Measurements from ENCODE around the gene RERG.

Gene RERG

GRCh38 chr12:15206338-15206737, 14.9 kb downstream of the RERG start (continued):
- TF ChIP-seq, protein P1, sequence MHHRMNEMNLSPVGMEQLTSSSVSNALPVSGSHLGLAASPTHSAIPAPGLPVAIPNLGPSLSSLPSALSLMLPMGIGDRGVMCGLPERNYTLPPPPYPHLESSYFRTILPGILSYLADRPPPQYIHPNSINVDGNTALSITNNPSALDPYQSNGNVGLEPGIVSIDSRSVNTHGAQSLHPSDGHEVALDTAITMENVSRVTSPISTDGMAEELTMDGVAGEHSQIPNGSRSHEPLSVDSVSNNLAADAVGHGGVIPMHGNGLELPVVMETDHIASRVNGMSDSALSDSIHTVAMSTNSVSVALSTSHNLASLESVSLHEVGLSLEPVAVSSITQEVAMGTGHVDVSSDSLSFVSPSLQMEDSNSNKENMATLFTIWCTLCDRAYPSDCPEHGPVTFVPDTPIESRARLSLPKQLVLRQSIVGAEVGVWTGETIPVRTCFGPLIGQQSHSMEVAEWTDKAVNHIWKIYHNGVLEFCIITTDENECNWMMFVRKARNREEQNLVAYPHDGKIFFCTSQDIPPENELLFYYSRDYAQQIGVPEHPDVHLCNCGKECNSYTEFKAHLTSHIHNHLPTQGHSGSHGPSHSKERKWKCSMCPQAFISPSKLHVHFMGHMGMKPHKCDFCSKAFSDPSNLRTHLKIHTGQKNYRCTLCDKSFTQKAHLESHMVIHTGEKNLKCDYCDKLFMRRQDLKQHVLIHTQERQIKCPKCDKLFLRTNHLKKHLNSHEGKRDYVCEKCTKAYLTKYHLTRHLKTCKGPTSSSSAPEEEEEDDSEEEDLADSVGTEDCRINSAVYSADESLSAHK (tag by site-specific recombination; IDR thresholded peaks at IDR 0.05) = no peak
- TF ChIP-seq ZNF521 (tag by site-specific recombination; IDR thresholded peaks at IDR 0.05) (no peak), ZNF792 (tag by site-specific recombination; IDR thresholded peaks at IDR 0.05) (no peak), GLI2 (tag by site-specific recombination; IDR thresholded peaks at IDR 0.05; ENCODE audit: borderline replicate concordance, low read depth) (no peak), MYNN (tag by site-specific recombination; IDR thresholded peaks at IDR 0.05; ENCODE audit: borderline replicate concordance) (no peak), ZNF2 (tag by site-specific recombination; IDR thresholded peaks at IDR 0.05) (no peak), CTCF (tag by site-specific recombination; IDR thresholded peaks at IDR 0.05) (no peak), ZBTB10 (tag by site-specific recombination; IDR thresholded peaks at IDR 0.05) (no peak), ZNF26 (tag by site-specific recombination; IDR thresholded peaks at IDR 0.05) (no peak), ZBTB1 (tag by site-specific recombination; IDR thresholded peaks at IDR 0.05) (no peak), ZNF600 (tag by site-specific recombination; IDR thresholded peaks at IDR 0.05) (no peak), GFI1B (tag by site-specific recombination; IDR thresholded peaks at IDR 0.05) (no peak), TCF7L2 (IDR thresholded peaks at IDR 0.05; ENCODE audit: borderline replicate concordance, low read depth, low read length) (no peak)
- TF ChIP-seq, protein P2, sequence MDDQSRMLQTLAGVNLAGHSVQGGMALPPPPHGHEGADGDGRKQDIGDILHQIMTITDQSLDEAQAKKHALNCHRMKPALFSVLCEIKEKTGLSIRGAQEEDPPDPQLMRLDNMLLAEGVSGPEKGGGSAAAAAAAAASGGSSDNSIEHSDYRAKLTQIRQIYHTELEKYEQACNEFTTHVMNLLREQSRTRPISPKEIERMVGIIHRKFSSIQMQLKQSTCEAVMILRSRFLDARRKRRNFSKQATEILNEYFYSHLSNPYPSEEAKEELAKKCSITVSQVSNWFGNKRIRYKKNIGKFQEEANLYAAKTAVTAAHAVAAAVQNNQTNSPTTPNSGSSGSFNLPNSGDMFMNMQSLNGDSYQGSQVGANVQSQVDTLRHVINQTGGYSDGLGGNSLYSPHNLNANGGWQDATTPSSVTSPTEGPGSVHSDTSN (CRISPR knock-in tag; IDR thresholded peaks at IDR 0.05) = no peak

DNA sequence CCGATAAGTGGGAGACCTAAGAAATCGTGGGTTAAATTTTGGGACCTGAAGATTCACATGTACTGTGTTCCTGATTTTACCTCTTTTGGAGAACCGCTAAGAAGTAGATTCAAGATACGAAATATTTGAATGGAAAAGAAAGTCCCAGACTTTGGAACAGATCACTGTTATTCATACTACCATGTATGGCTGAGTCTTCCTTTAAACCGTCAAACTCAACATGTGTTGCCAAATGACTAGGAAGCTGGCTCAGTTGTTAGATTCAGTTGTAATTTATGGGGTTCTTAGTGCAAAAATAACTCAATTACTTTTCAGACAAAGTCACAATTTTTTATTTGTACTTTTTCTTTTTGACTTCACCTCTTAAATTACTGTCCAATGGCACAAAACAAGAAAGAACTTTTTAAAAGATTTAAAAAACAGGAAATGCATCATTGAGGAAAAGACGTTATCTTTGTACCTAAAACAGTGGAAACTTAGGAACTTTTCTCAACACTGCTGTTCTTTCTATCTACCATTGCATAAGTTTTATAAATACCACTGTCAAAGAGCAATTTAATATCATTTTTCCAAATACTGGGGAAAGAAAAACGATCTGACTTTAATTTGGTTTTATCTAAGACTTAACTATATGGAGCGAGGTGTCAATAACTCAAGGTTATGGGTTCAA, 15.7 kb downstream of the RERG start:
- H3K4me3 ChIP-seq (ENCODE audit: low read depth, low read length) = no peak overlapping the region
- H3K4me1 ChIP-seq (ENCODE audit: control insufficient read depth, insufficient read depth, low read length) = peaks cover 9% of the 10 kb centered on the region
- no peaks in the 10 kb centered on the region for H3K36me3 ChIP-seq (ENCODE audit: control insufficient read depth in 2 of 2, insufficient read depth in 1 of 2, low read length in 2 of 2)
- no peaks in the 10 kb centered on the region for H3K9me3 ChIP-seq (ENCODE audit: control insufficient read depth, insufficient read depth, low read depth, low read length)
- POLR2A ChIA-PET = no interaction called here
- H3K27ac ChIP-seq (ENCODE audit: extremely low read depth, low read depth, low read length) = no peak overlapping the region
- CTCF ChIA-PET = interaction anchor here (1.3 to 2.5 kb wide), 2 partner anchors 15 to 16 kb away, joined by 5 to 13 read pairs; partner anchors contain the start of gene RERG
- TF ChIP-seq, protein P3, sequence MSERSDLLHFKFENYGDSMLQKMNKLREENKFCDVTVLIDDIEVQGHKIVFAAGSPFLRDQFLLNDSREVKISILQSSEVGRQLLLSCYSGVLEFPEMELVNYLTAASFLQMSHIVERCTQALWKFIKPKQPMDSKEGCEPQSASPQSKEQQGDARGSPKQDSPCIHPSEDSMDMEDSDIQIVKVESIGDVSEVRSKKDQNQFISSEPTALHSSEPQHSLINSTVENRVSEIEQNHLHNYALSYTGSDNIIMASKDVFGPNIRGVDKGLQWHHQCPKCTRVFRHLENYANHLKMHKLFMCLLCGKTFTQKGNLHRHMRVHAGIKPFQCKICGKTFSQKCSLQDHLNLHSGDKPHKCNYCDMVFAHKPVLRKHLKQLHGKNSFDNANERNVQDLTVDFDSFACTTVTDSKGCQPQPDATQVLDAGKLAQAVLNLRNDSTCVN (tag by site-specific recombination; optimal IDR thresholded peaks at IDR 0.05) = no peak
- no peak for TF ChIP-seq ZNF514 (tag by site-specific recombination; IDR thresholded peaks at IDR 0.05)
- no peak for TF ChIP-seq ZNF121 (tag by site-specific recombination; IDR thresholded peaks at IDR 0.05)
- no peak for TF ChIP-seq ZNF785 (tag by site-specific recombination; IDR thresholded peaks at IDR 0.05)
- no peak for TF ChIP-seq ZBTB10 (tag by site-specific recombination; IDR thresholded peaks at IDR 0.05)
- TF ChIP-seq ZNF223 (tag by site-specific recombination; IDR thresholded peaks at IDR 0.05) = no peak
- TF ChIP-seq, protein P4, sequence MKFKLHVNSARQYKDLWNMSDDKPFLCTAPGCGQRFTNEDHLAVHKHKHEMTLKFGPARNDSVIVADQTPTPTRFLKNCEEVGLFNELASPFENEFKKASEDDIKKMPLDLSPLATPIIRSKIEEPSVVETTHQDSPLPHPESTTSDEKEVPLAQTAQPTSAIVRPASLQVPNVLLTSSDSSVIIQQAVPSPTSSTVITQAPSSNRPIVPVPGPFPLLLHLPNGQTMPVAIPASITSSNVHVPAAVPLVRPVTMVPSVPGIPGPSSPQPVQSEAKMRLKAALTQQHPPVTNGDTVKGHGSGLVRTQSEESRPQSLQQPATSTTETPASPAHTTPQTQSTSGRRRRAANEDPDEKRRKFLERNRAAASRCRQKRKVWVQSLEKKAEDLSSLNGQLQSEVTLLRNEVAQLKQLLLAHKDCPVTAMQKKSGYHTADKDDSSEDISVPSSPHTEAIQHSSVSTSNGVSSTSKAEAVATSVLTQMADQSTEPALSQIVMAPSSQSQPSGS (tag by site-specific recombination; IDR thresholded peaks at IDR 0.05; ENCODE audit: low read depth) = no peak

Measured in HEK293 (cell line).